ENCODE results near the gene TMEM126B.

GRCh38 chr11:85599083-85599482 is 29.3 kb upstream of the TMEM126B start:
- TF ChIP-seq CTCF (IDR thresholded peaks at IDR 0.05) (no peak), POLR2A (IDR thresholded peaks at IDR 0.05) (no peak)

Data from breast epithelium (tissue), 3 donors.